Stomach (tissue), 4 donors: ENCODE results near the gene ERMARD.

Experiments
- EP300 ChIP-seq: sonication (generic); formaldehyde crosslinking; IDR thresholded peaks from one replicate; pipeline ENCODE4 v1.6.1; 2017; ENCODE audit warnings: antibody characterized with exemption
- POLR2A ChIP-seq, 4 donors: fragments of 450-650 bp; IDR thresholded peaks; one replicate each; pipeline ENCODE4 v1.6.1; 2016; ENCODE audit warnings: antibody characterized with exemption in 4 of 4, control low read depth in 2 of 4, mild to moderate bottlenecking in 1 of 4, moderate library complexity in 1 of 4
- POLR2AphosphoS5 ChIP-seq, 3 donors: sonication (generic); formaldehyde crosslinking; IDR thresholded peaks; one replicate each; pipeline ENCODE4 v1.6.1; 2016; ENCODE audit warnings: antibody characterized with exemption in 3 of 3
- TF ChIP-seq, protein P1 (sequence below), 7 experiments: fragments of 450-650 bp in 4 of 7; fragments of 200-600 bp in 3 of 7; sonication (generic) in 3 of 7; IDR thresholded peaks; one replicate each; pipeline ENCODE4 v1.5.1; 2016 to 2019; ENCODE audit warnings: antibody characterized with exemption in 7 of 7, control low read depth in 2 of 7, mild to moderate bottlenecking in 1 of 7

GRCh38 chr6:169800668-169801395 is 49.4 kb downstream of the ERMARD start:
- TF ChIP-seq, protein P1, sequence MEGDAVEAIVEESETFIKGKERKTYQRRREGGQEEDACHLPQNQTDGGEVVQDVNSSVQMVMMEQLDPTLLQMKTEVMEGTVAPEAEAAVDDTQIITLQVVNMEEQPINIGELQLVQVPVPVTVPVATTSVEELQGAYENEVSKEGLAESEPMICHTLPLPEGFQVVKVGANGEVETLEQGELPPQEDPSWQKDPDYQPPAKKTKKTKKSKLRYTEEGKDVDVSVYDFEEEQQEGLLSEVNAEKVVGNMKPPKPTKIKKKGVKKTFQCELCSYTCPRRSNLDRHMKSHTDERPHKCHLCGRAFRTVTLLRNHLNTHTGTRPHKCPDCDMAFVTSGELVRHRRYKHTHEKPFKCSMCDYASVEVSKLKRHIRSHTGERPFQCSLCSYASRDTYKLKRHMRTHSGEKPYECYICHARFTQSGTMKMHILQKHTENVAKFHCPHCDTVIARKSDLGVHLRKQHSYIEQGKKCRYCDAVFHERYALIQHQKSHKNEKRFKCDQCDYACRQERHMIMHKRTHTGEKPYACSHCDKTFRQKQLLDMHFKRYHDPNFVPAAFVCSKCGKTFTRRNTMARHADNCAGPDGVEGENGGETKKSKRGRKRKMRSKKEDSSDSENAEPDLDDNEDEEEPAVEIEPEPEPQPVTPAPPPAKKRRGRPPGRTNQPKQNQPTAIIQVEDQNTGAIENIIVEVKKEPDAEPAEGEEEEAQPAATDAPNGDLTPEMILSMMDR (IDR thresholded peaks at IDR 0.05): no peak
- TF ChIP-seq POLR2A (IDR thresholded peaks at IDR 0.05) (no peak), EP300 (no peak), POLR2AphosphoS5 (IDR thresholded peaks at IDR 0.05) (no peak)
